Brain microvascular endothelial cell (primary cell): ENCODE measurements around the gene CSNK1D.

Experiments
- DNase-seq: peaks from one replicate; pipeline ENCODE4 v3.0.0-alpha.2; 2020
- H3K27ac ChIP-seq: fragments of 250-450 bp; sonication (Bioruptor Pico); 2 replicates; pipeline ENCODE4 v1.5.1; 2020; ENCODE audit warnings: mild to moderate bottlenecking, moderate library complexity
- H3K27me3 ChIP-seq: fragments of 250-450 bp; sonication (Bioruptor Pico); replicated peaks from 2 replicates; pipeline ENCODE4 v1.5.1; 2020; ENCODE audit warnings: mild to moderate bottlenecking
- H3K36me3 ChIP-seq: fragments of 250-450 bp; sonication (Bioruptor Pico); replicated peaks from 2 replicates; pipeline ENCODE4 v1.5.1; 2020; ENCODE audit warnings: mild to moderate bottlenecking
- H3K4me3 ChIP-seq: 2 replicates; pipeline ENCODE4 v1.5.1; 2011; ENCODE audit warnings: low read depth, mild to moderate bottlenecking, control low read depth, low read length, moderate library complexity
- CTCF ChIP-seq: IDR thresholded peaks from 2 replicates; pipeline ENCODE4 v1.5.1; 2011; ENCODE audit warnings: low read depth, mild to moderate bottlenecking, moderate library complexity, low read length, control low read depth, inconsistent platforms; ENCODE audit errors: missing control alignments
- in situ Hi-C: cut with HindIII; loops from 2 replicates; pipeline ENCODE4 v1.10.0; 2017; ENCODE audit warnings: low sequenced_read_pairs, low pct_ligation_motif_present

CSNK1D gene

GRCh38 chr17:82241183-82241925 lies 32.1 kb downstream of the CSNK1D start:
- in situ Hi-C loops, result no loop called here
- Histone ChIP-seq H3K36me3 (peaks cover 73% of the 10 kb centered on the region), H3K4me3 (no peak overlapping the region), H3K27ac (peak overlapping the region; percentile 38), H3K27me3 (no peaks in the 10 kb centered on the region)
- TF ChIP-seq CTCF, result no peak
- DNase-seq, result no peak

DNA sequence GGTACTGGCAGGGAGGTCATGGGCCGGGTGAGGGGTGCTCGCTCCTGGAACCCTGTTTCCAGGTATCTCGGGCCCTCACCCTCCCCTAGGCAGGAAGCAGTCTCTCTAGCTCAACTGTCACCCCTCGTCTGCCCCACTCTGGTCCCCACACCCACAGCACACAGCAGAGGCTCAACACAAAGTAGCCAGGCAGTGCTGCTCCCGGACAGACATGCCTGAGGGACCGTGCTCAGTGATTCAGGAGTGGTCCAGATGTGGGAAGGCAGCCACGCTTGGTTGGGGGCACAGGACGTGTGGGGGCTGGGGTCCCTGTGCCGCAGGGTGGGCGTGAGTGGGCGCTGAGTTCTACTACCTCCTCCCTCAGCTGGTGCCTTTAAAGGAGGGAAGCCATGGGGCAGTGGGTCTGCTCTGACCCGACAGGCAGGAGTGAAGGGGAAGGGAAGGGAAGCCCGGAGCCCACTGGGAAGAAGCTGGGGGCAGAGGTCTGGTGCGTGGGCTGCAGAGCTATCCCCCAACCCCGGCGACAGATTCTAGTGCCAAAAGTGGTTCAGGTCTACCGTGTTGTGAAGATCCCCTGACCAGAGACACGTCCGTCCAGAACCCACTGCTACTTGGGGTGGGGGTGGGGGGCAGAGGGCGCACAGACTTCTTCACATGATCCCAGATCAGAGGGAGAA lies 32.9 kb downstream of the CSNK1D start:
- H3K27ac ChIP-seq, result no peak overlapping the region
- in situ Hi-C loops, result no loop called here
- no peak for TF ChIP-seq CTCF
- H3K4me3 ChIP-seq, result no peak overlapping the region
- H3K27me3 ChIP-seq, result no peaks in the 10 kb centered on the region
- H3K36me3 ChIP-seq, result peaks cover 71% of the 10 kb centered on the region
- no peak for DNase-seq

- peaks cover 65% of the 10 kb centered on the region for H3K36me3 ChIP-seq
- in situ Hi-C loops, result no loop called here
- no peak for TF ChIP-seq CTCF
- H3K27me3 ChIP-seq, result no peaks in the 10 kb centered on the region
- no peak overlapping the region for H3K4me3 ChIP-seq
- H3K27ac ChIP-seq, result no peak overlapping the region
- DNase-seq, result no peak
Measured at GRCh38 chr17:82239926-82240505, 33.5 kb downstream of the CSNK1D start.

GRCh38 chr17:82239401-82239925 lies 34.0 kb downstream of the CSNK1D start:
- TF ChIP-seq CTCF, result no peak
- no peak overlapping the region for H3K27ac ChIP-seq
- no peak overlapping the region for H3K4me3 ChIP-seq

DNA sequence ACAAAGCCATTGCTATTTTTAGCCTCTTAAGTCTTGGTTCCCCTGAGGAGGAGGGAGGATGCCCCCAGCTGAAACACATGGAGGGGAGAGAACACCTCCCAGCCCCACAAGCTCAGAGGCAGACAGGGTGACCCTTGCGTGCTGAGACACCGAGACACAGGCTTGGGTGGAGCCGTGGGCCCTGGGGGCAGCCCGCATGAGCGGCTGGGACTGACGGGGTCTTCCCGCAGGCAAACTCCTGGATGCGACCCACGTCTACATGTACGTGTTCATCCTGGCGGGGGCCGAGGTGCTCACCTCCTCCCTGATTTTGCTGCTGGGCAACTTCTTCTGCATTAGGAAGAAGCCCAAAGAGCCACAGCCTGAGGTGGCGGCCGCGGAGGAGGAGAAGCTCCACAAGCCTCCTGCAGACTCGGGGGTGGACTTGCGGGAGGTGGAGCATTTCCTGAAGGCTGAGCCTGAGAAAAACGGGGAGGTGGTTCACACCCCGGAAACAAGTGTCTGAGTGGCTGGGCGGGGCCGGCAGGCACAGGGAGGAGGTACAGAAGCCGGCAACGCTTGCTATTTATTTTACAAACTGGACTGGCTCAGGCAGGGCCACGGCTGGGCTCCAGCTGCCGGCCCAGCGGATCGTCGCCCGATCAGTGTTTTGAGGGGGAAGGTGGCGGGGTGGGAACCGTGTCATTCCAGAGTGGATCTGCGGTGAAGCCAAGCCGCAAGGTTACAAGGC lies 34.9 kb downstream of the CSNK1D start:
- Histone ChIP-seq H3K27ac (peak overlapping the region; percentile 35), H3K27me3 (no peaks in the 10 kb centered on the region), H3K4me3 (no peak overlapping the region), H3K36me3 (peaks cover 51% of the 10 kb centered on the region)
- TF ChIP-seq CTCF, result no peak
- in situ Hi-C loops, result no loop called here
- DNase-seq, result peak; percentile 85

More at GRCh38 chr17:82239401-82239925, 34.0 kb downstream of the CSNK1D start:
- no peak for DNase-seq
- in situ Hi-C loops, result no loop called here
- Histone ChIP-seq H3K36me3 (peaks cover 60% of the 10 kb centered on the region), H3K27me3 (no peaks in the 10 kb centered on the region)
